Hepatocyte (in vitro differentiated cells): ENCODE data around the gene NKX1-2.
A peak's percentile ranks its signal among the peaks of the same experiment; 100 is the strongest.

Experiments used
- EZH2 ChIP-seq: fragments of 200-600 bp; sonication (generic); IDR thresholded peaks from 2 replicates; pipeline ENCODE4 v1.6.1; 2016; ENCODE audit warnings: antibody characterized with exemption, mild to moderate bottlenecking, borderline replicate concordance
- TF ChIP-seq, protein P1 (sequence below): fragments of 200-600 bp; sonication (generic); IDR thresholded peaks from 2 replicates; pipeline ENCODE4 v1.5.1; 2016; ENCODE audit warnings: antibody characterized with exemption, mild to moderate bottlenecking; ENCODE audit not compliant: poor library complexity

- TF ChIP-seq, protein P1, sequence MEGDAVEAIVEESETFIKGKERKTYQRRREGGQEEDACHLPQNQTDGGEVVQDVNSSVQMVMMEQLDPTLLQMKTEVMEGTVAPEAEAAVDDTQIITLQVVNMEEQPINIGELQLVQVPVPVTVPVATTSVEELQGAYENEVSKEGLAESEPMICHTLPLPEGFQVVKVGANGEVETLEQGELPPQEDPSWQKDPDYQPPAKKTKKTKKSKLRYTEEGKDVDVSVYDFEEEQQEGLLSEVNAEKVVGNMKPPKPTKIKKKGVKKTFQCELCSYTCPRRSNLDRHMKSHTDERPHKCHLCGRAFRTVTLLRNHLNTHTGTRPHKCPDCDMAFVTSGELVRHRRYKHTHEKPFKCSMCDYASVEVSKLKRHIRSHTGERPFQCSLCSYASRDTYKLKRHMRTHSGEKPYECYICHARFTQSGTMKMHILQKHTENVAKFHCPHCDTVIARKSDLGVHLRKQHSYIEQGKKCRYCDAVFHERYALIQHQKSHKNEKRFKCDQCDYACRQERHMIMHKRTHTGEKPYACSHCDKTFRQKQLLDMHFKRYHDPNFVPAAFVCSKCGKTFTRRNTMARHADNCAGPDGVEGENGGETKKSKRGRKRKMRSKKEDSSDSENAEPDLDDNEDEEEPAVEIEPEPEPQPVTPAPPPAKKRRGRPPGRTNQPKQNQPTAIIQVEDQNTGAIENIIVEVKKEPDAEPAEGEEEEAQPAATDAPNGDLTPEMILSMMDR = peak; percentile 18
- no peak for TF ChIP-seq EZH2
Observed at GRCh38 chr10:124418726-124419501, 30.9 kb downstream of the NKX1-2 start, which contains the start of gene OAT.
